Spleen (tissue), 11 donors: ENCODE data around the gene PILRB. TPM values are rescaled to one million over a fixed set of nuclear protein-coding genes. Genes with fewer than 3 reads are reported as not detected.
A peak's percentile ranks its signal among the peaks of the same experiment; 100 is the strongest.

Source experiments
- DNase-seq: peaks from one replicate; pipeline ENCODE4 v3.0.0-alpha.2; 2020
- H3K27ac ChIP-seq, 8 donors: fragments of 200-600 bp; sonication (generic) in 7 of 8; 1 replicate in 4 of 8; 2 replicates in 4 of 8; pipeline versions ENCODE4 v1.5.0 to v1.8.0; 2016 to 2021; ENCODE audit warnings: inconsistent platforms in 4 of 8, mild to moderate bottlenecking in 4 of 8, moderate library complexity in 1 of 8
- H3K27me3 ChIP-seq, 7 donors: fragments of 200-600 bp; sonication (generic) in 6 of 7; replicated peaks in 1 of 7; 1 replicate in 4 of 7; 2 replicates in 3 of 7; pipeline versions ENCODE4 v1.5.0 to v1.8.0; 2016 to 2021; ENCODE audit warnings: inconsistent platforms in 3 of 7, mild to moderate bottlenecking in 1 of 7
- H3K36me3 ChIP-seq, 6 donors: fragments of 200-600 bp; sonication (generic) in 5 of 6; 1 replicate in 4 of 6; 2 replicates in 2 of 6; pipeline versions ENCODE4 v1.5.0 to v1.8.0; 2016 to 2021; ENCODE audit warnings: inconsistent platforms in 2 of 6
- H3K4me1 ChIP-seq, 6 donors: fragments of 200-600 bp; sonication (generic) in 5 of 6; 1 replicate in 3 of 6; 2 replicates in 3 of 6; pipeline versions ENCODE4 v1.5.0 to v1.8.0; 2016 to 2021; ENCODE audit warnings: inconsistent platforms in 3 of 6
- H3K4me3 ChIP-seq, 8 donors: fragments of 200-600 bp; sonication (generic) in 7 of 8; 1 replicate in 4 of 8; 2 replicates in 4 of 8; pipeline versions ENCODE4 v1.5.0 to v1.8.0; 2016 to 2021; ENCODE audit warnings: inconsistent platforms in 4 of 8, mild to moderate bottlenecking in 4 of 8, moderate library complexity in 2 of 8
- H3K9me3 ChIP-seq, 8 donors: fragments of 200-600 bp; sonication (generic) in 7 of 8; 1 replicate in 4 of 8; 2 replicates in 4 of 8; pipeline versions ENCODE4 v1.5.0 to v1.8.0; 2016 to 2021; ENCODE audit warnings: inconsistent platforms in 4 of 8
- CTCF ChIP-seq, 11 experiments: fragments of 200-600 bp in 7 of 11; fragments of 450-650 bp in 4 of 11; sonication (generic) in 4 of 11; IDR thresholded peaks in 8 of 11; conservative IDR thresholded peaks in 3 of 11; 1 replicate in 7 of 11; 2 replicates in 4 of 11; pipeline versions ENCODE4 v1.4.0 to v1.8.0; 2016 to 2021; ENCODE audit warnings: antibody characterized with exemption in 11 of 11, inconsistent platforms in 4 of 11, mild to moderate bottlenecking in 1 of 11
- POLR2A ChIP-seq, 3 donors: fragments of 450-650 bp; IDR thresholded peaks; one replicate each; pipeline ENCODE4 v1.5.1; 2017; ENCODE audit warnings: antibody characterized with exemption in 3 of 3, mild to moderate bottlenecking in 1 of 3
- POLR2AphosphoS5 ChIP-seq, 3 donors: sonication (generic); formaldehyde crosslinking; IDR thresholded peaks; one replicate each; pipeline ENCODE4 v1.5.1; 2017; ENCODE audit warnings: antibody characterized with exemption in 3 of 3
- WGBS, 5 donors: extraction: QIAGEN DNeasy Blood & Tissue Kit in 3 of 5; methylation state at CpG; one replicate each; pipeline versions ENCODE4 v1.1.5 to v1.1.7; 2013 to 2018; 5-methylcytosine and 5-hydroxymethylcytosine counted together
- intact Hi-C: fragments of 100-400 bp; cut with DNase I; formaldehyde crosslinking; loops from one replicate; pipeline ENCODE4 v1.15.0; 2023; ENCODE audit warnings: low total_unique reads
- polyA plus RNA-seq, 3 donors: library from polyadenylated mRNA; stranded (reverse); fragments of 200-250 nt; gene quantifications; one replicate each; pipeline ENCODE4 v1.2.1, GENCODE V29; 2013
- total RNA-seq, 7 donors: library from RNA; depleted of rRNA in 3 of 7; stranded (reverse); fragments of >200 nt in 3 of 7; fragmentation: NEBNext Ultra II Directional in 4 of 7; extraction: Animal tissue kit (Norgen Biotek cat#: 25700) in 4 of 7; gene quantifications; one replicate each; pipeline versions ENCODE4 v1.1.0 to v1.2.1, GENCODE V29; 2016 to 2021
- donor health status: healthy with polysubstance abuse.
- donor health status: DM: no; HTN: no; CAD: no; lungs with moderate emphysema.
- donor health status: DM: no; HTN: no; CAD: no.
- donor health status: Bipolar disorder and iron deficiency.
- donor health status: healthy.
- donor health status: DM: no; HTN: no; CAD: no.
- donor health status: DM: yes; HTN: yes; CAD: no.

Gene PILRB
- total and polyA plus RNA-seq, 10 donors, result 56.8 to 114 (median 70.9) TPM

GRCh38 chr7:100407285-100408180 lies 49.6 kb downstream of the PILRB start:
- intact Hi-C loops, result loop anchor here (10.0 kb wide), 1 partner anchor 53 kb away; the partner anchor contains the start of gene PILRB

DNA sequence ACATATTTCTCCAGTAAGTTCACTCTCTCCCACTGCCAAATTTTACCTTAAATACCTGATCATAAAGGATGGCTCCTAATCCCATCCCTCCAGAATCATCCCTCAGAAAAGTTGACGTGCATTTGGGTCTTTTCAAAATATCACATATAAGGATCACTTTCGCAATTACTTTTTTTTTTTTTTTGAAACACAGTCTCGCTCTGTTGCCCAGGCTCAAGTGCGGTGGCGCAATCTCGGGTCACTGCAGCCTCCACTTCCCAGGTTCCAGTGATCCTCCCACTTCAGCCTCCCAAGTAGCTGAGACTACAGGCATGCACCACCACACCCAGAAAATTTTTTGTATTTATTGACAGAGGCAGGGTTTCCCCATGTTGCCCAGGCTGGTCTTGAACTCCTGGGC lies 53.2 kb downstream of the PILRB start:
- H3K36me3 ChIP-seq, result peaks cover 0 to 9% (median 0%) of the 10 kb centered on the region in 6 donors
- H3K27ac ChIP-seq, result no peak overlapping the region
- intact Hi-C loops, result no loop called here
- H3K4me3 ChIP-seq, result no peak overlapping the region
- H3K4me1 ChIP-seq, result peaks cover 0 to 34% (median 18%) of the 10 kb centered on the region in 6 donors
- no peaks in the 10 kb centered on the region for H3K9me3 ChIP-seq
- no peak for DNase-seq
- 85 to 95% (median 87%) methylated on average over 6 of the region's 6 CpGs for WGBS, 5 donors
- H3K27me3 ChIP-seq, result no peaks in the 10 kb centered on the region
- no peak for TF ChIP-seq POLR2A (IDR thresholded peaks at IDR 0.05)
- no peak for TF ChIP-seq POLR2AphosphoS5 (IDR thresholded peaks at IDR 0.05)
- TF ChIP-seq CTCF (IDR thresholded peaks at IDR 0.05 in 8 of 11, conservative IDR thresholded peaks at IDR 0.05 in 3 of 11), result no peak

More at GRCh38 chr7:100407285-100408180, 49.6 kb downstream of the PILRB start:
- no peaks in the 10 kb centered on the region for H3K9me3 ChIP-seq
- no peak for DNase-seq
- H3K36me3 ChIP-seq, result peaks cover 0 to 14% (median 0%) of the 10 kb centered on the region in 6 donors
- H3K4me3 ChIP-seq, result no peak overlapping the region
- TF ChIP-seq CTCF (IDR thresholded peaks at IDR 0.05 in 8 of 11, conservative IDR thresholded peaks at IDR 0.05 in 3 of 11), result peak; percentile 57 to 81 (median 76)
- TF ChIP-seq POLR2AphosphoS5 (IDR thresholded peaks at IDR 0.05), result no peak
- TF ChIP-seq POLR2A (IDR thresholded peaks at IDR 0.05), result no peak
- H3K27ac ChIP-seq, result no peak overlapping the region
- no peaks in the 10 kb centered on the region for H3K27me3 ChIP-seq
- peaks cover 0 to 19% (median 7%) of the 10 kb centered on the region in 6 donors for H3K4me1 ChIP-seq
- 49 to 55% (median 55%) methylated on average over 12 of the region's 12 CpGs for WGBS, 5 donors

GRCh38 chr7:100413346-100413745 lies 55.4 kb downstream of the PILRB start:
- intact Hi-C loops, result no loop called here
- Histone ChIP-seq H3K27ac (peak overlapping the region in 3 of 8 donors; percentile 5 to 53 (median 28)), H3K27me3 (no peaks in the 10 kb centered on the region), H3K4me3 (no peak overlapping the region), H3K4me1 (peaks cover 0 to 24% (median 11%) of the 10 kb centered on the region in 6 donors), H3K9me3 (no peaks in the 10 kb centered on the region), H3K36me3 (peaks cover 0 to 5% (median 0%) of the 10 kb centered on the region in 6 donors)
- TF ChIP-seq POLR2AphosphoS5 (IDR thresholded peaks at IDR 0.05) (no peak), CTCF (IDR thresholded peaks at IDR 0.05 in 8 of 11, conservative IDR thresholded peaks at IDR 0.05 in 3 of 11) (no peak), POLR2A (IDR thresholded peaks at IDR 0.05) (no peak)
- DNase-seq, result no peak

DNA sequence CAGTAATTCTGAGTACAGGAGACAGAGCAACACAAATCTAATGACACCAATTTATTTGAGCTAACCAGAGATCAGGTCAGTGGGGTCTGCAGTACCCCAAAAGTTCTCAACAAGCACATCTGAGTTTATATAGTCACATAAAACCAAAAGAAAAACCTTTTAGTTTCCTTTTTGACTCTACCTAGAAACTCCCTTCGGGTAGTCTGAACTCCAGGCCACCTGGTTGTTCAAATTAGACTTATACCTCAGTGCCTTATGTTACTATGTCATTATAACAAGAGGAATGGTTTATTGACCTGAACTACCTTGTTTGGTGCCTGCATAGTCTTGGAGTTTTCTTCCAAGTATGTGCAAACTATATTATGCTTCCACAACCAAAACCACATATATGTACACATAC lies 56.0 kb downstream of the PILRB start:
- TF ChIP-seq POLR2AphosphoS5 (IDR thresholded peaks at IDR 0.05) (no peak), CTCF (IDR thresholded peaks at IDR 0.05 in 8 of 11, conservative IDR thresholded peaks at IDR 0.05 in 3 of 11) (no peak), POLR2A (IDR thresholded peaks at IDR 0.05) (no peak)
- 57 to 75% (median 74%) methylated on average over 1 of the region's 1 CpG for WGBS, 5 donors
- H3K4me1 ChIP-seq, result peaks cover 0 to 24% (median 11%) of the 10 kb centered on the region in 6 donors
- H3K9me3 ChIP-seq, result no peaks in the 10 kb centered on the region
- H3K27me3 ChIP-seq, result no peaks in the 10 kb centered on the region
- H3K36me3 ChIP-seq, result no peaks in the 10 kb centered on the region
- DNase-seq, result no peak
- H3K4me3 ChIP-seq, result no peak overlapping the region
- intact Hi-C loops, result no loop called here
- peak overlapping the region in 2 of 8 donors; percentile 28 to 53 for H3K27ac ChIP-seq
